K562 (cell line): ENCODE data around the gene CAPN2. TPM values are rescaled to one million over a fixed set of nuclear protein-coding genes. Genes with fewer than 3 reads are reported as not detected.

ENCODE experiments used
- CTCFL ChIP-seq: IDR thresholded peaks from 2 replicates; pipeline ENCODE4 v1.6.1; 2011; ENCODE audit warnings: borderline replicate concordance, low read depth, mild to moderate bottlenecking, moderate library complexity, low read length; ENCODE audit not compliant: insufficient read depth, poor library complexity, severe bottlenecking
- ELF4 ChIP-seq: fragments of 450-650 bp; formaldehyde crosslinking; IDR thresholded peaks from 2 replicates; pipeline ENCODE4 v1.4.0; 2022; ENCODE audit warnings: missing genetic modification characterization
- ESRRA ChIP-seq: fragments of 450-650 bp; IDR thresholded peaks from 2 replicates; pipeline ENCODE4 v1.6.1; 2014; ENCODE audit warnings: low read depth, mild to moderate bottlenecking, moderate library complexity, borderline replicate concordance
- FOSL1 ChIP-seq: fragments of 200-800 bp; sonication (Bioruptor generic); conservative IDR thresholded peaks from 2 replicates; pipeline ENCODE4 v1.6.1; 2016; ENCODE audit warnings: missing genetic modification characterization, missing compliant biosample characterization
- GATAD2A ChIP-seq: fragments of 450-650 bp; IDR thresholded peaks from 2 replicates; pipeline ENCODE4 v1.6.1; 2017
- HINFP ChIP-seq: fragments of 450-650 bp; conservative IDR thresholded peaks from 2 replicates; pipeline ENCODE4 v1.6.1; 2016; ENCODE audit warnings: missing genetic modification characterization, low read depth, mild to moderate bottlenecking, control low read depth, missing compliant biosample characterization
- JUND ChIP-seq, 2 experiments: IDR thresholded peaks; 2 replicates in 1 of 2; 3 replicates in 1 of 2; pipeline ENCODE4 v1.6.1; 2011; ENCODE audit warnings: borderline replicate concordance in 2 of 2, low read depth in 2 of 2, low read length in 2 of 2, improper control_type of control experiment in 1 of 2, missing biosample characterization in 1 of 2, missing genetic modification characterization in 1 of 2, missing genetic modification reagents in 1 of 2
- MEF2D ChIP-seq: conservative IDR thresholded peaks from 2 replicates; pipeline ENCODE4 v1.6.1; 2016; ENCODE audit warnings: low read depth, missing genetic modification characterization, missing compliant biosample characterization
- MYNN ChIP-seq, 2 experiments: sonication (generic); formaldehyde crosslinking in 1 of 2; IDR thresholded peaks; 2 replicates each; pipeline versions ENCODE4 v1.5.0 to v1.6.1; 2016 to 2020; ENCODE audit warnings: antibody characterized with exemption in 1 of 2, missing genetic modification reagents in 1 of 2
- NCOR1 ChIP-seq: fragments of 450-650 bp; IDR thresholded peaks from 2 replicates; pipeline ENCODE4 v1.6.1; 2016; ENCODE audit warnings: mild to moderate bottlenecking, moderate library complexity
- SPI1 ChIP-seq: IDR thresholded peaks from 2 replicates; pipeline ENCODE4 v1.6.1; 2011; ENCODE audit warnings: low read depth, low read length, control low read depth, borderline replicate concordance
- SRF ChIP-seq, 2 experiments: fragments of 250-450, 450-650 bp in 1 of 2; sonication (Bioruptor Pico) in 1 of 2; sonication (generic) in 1 of 2; formaldehyde crosslinking; IDR thresholded peaks; 2 replicates each; pipeline versions ENCODE4 v1.5.0 to v1.5.1; 2020 to 2022; ENCODE audit warnings: mild to moderate bottlenecking in 1 of 2, missing genetic modification reagents in 1 of 2
- TRIM24 ChIP-seq, 2 experiments: fragments of 450-650 bp; IDR thresholded peaks; 2 replicates each; pipeline ENCODE4 v1.6.1; 2016
- ZBTB2 ChIP-seq: fragments of 450-650 bp; IDR thresholded peaks from 2 replicates; pipeline ENCODE4 v1.6.1; 2016; ENCODE audit warnings: antibody characterized with exemption
- ZNF175 ChIP-seq: fragments of 200-800 bp; sonication (Bioruptor generic); IDR thresholded peaks from 2 replicates; pipeline ENCODE4 v1.6.1; 2016; ENCODE audit warnings: low read depth, mild to moderate bottlenecking, missing genetic modification characterization, missing compliant biosample characterization
- ZNF232 ChIP-seq: sonication (generic); formaldehyde crosslinking; IDR thresholded peaks from 2 replicates; pipeline ENCODE4 v1.8.0; 2022; ENCODE audit warnings: mild to moderate bottlenecking, missing genetic modification reagents
- ZNF445 ChIP-seq: fragments of 250-450 bp; sonication (Bioruptor Pico); IDR thresholded peaks from 2 replicates; pipeline ENCODE4 v1.4.0; 2020; ENCODE audit warnings: low read depth, mild to moderate bottlenecking, moderate library complexity
- polyA plus RNA-seq, 8 experiments: library from polyadenylated mRNA; depleted of rRNA in 4 of 8; stranded (reverse) in 5 of 8; unstranded in 3 of 8; fragments of >200 nt; fragmentation: Nextera tagmentation in 2 of 8; fragmentation: Illumina TruSeq in 1 of 8; extraction: Ambion mirVana in 2 of 8; extraction: Trizol in 1 of 8; gene quantifications; 2 replicates each; pipeline versions ENCODE4 v1.2.1 to v1.2.3, GENCODE V29; 2011 to 2014; ENCODE audit warnings: inconsistent platforms in 1 of 8, missing spikeins in 1 of 8
- total RNA-seq, 7 experiments: library from RNA; depleted of rRNA in 6 of 7; stranded (reverse); fragments of >200 nt in 6 of 7; fragmentation: Illumina TruSeq in 2 of 7; extraction: Trizol in 2 of 7; gene quantifications; 2 replicates each; pipeline versions ENCODE4 v1.2.1 to v1.2.3, GENCODE V29; 2011 to 2021; ENCODE audit warnings: low replicate concordance in 1 of 7
- TF ChIP-seq, protein P1 (sequence below): fragments of 150-350 bp; conservative IDR thresholded peaks from 2 replicates; pipeline ENCODE4 v1.6.1; 2014; ENCODE audit warnings: low read length

CAPN2 gene
- total and polyA plus RNA-seq, 9 of the 15 experiments (the other 6 are each of a cell fraction or from before 2014, with no cell fraction given): 24.6 to 157 (median 101) TPM

GRCh38 chr1:223707256-223708000, 4.9 kb upstream of the CAPN2 start (continued):
- TF ChIP-seq CTCFL (no peak), HINFP (tag) (0 out of 2 replicates have a peak, but pooled peaks have one; percentile 14), JUND (IDR thresholded peaks at IDR 0.05; ENCODE audit: borderline replicate concordance, low read depth, low read length) (peak; percentile 98), JUND (tag; IDR thresholded peaks at IDR 0.05; ENCODE audit: borderline replicate concordance, low read depth, low read length) (peak; percentile 97; the same call in 2 of the 3 replicates), SRF (CRISPR knock-in tag; IDR thresholded peaks at IDR 0.05) (0 out of 4 replicates have a peak, but pooled peaks of 1 of the 2 experiments have one; percentile 27), ESRRA (peak; percentile 20; the same call in 1 of the 2 replicates), GATAD2A (peak; percentile 96), MYNN (IDR thresholded peaks at IDR 0.05) (0 out of 2 replicates have a peak, but pooled peaks have one; percentile 29), MYNN (CRISPR knock-in tag; IDR thresholded peaks at IDR 0.05) (no peak), ELF4 (peak; percentile 56; the same call in 1 of the 2 replicates), ZNF175 (CRISPR knock-in tag) (0 out of 2 replicates have a peak, but pooled peaks have one; percentile 59), ZNF232 (no peak), ZNF445 (CRISPR knock-in tag) (no peak), MEF2D (tag) (0 out of 2 replicates have a peak, but pooled peaks have one; percentile 50), FOSL1 (peak; percentile 99), TRIM24 (IDR thresholded peaks at IDR 0.05) (peak; percentile 68 to 79), SPI1 (peak; percentile 38; the same call in 1 of the 2 replicates), ZBTB2 (peak; percentile 86), NCOR1 (peak; percentile 75)
- TF ChIP-seq, protein P1, sequence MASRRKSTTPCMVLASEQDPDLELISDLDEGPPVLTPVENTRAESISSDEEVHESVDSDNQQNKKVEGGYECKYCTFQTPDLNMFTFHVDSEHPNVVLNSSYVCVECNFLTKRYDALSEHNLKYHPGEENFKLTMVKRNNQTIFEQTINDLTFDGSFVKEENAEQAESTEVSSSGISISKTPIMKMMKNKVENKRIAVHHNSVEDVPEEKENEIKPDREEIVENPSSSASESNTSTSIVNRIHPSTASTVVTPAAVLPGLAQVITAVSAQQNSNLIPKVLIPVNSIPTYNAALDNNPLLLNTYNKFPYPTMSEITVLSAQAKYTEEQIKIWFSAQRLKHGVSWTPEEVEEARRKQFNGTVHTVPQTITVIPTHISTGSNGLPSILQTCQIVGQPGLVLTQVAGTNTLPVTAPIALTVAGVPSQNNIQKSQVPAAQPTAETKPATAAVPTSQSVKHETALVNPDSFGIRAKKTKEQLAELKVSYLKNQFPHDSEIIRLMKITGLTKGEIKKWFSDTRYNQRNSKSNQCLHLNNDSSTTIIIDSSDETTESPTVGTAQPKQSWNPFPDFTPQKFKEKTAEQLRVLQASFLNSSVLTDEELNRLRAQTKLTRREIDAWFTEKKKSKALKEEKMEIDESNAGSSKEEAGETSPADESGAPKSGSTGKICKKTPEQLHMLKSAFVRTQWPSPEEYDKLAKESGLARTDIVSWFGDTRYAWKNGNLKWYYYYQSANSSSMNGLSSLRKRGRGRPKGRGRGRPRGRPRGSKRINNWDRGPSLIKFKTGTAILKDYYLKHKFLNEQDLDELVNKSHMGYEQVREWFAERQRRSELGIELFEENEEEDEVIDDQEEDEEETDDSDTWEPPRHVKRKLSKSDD: no peak
